Measurements from ENCODE around the gene PPL. TPM values are rescaled to one million over a fixed set of nuclear protein-coding genes. Genes with fewer than 3 reads are reported as not detected.

PPL gene
- total and polyA plus RNA-seq, 2 of the 13 experiments (the other 11 are each of a cell fraction or from before 2014, with no cell fraction given): 5.7 to 6.6 TPM

DNA sequence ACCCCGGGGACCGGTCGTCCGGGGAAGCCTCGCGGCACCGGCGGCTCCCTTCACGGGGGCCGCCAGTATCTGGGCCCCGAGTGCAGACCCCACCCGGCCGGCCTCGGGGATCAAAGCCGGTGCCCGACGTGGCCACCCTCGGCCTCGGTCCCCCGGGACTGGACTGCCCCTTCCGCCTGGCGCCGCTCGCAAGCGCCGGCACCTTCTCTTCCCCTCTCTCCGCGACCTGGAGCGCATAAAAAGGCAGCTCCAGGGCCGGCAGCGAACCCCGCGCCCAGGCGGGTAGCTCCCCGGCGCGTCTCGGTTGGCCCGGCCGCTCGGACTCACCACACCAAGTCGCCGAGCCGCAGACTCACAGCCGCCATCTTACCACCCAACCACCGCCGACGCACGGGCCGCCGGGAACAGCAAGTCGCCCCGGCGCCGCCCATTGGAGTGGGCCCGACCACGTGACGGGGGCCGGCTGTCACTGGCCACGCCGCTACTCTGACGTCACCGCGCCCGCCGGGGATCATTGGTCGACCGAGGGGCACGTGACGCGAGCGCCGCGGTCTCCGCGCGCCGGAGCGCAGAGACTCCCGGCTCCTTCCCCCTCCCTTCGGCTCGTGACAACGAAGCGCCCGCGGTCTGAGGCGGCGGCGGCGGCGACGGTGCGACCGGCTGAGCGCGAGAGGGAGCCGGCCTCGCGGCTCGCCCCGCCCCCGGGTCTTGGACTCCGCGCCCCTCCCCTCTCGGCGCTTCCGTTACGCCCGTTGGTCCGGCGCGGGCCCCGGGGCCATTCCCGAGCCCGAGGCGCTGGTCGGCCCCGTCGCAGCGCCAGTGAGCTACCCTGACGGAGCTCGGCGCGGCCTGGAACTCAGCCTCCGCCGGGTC is 89.8 kb downstream of the PPL start, which contains the start of the genes GLYR1 and UBN1 (continued):
- TF ChIP-seq HES4 (CRISPR knock-in tag; IDR thresholded peaks at IDR 0.05; ENCODE audit: borderline replicate concordance): 0 out of 2 replicates have a peak, but pooled peaks have one; percentile 31
- no peak for TF ChIP-seq SRF (IDR thresholded peaks at IDR 0.05; ENCODE audit: low read depth, low read length)
- TF ChIP-seq IRF2 (CRISPR knock-in tag; IDR thresholded peaks at IDR 0.05): peak; percentile 16; the same call in 1 of the 2 replicates
- TF ChIP-seq ZNF790 (CRISPR knock-in tag; IDR thresholded peaks at IDR 0.05; ENCODE audit: borderline replicate concordance): no peak; the same call in 1 of the 2 replicates
- TF ChIP-seq NONO (IDR thresholded peaks at IDR 0.05): no peak
- TF ChIP-seq NONO (CRISPR knock-in tag; conservative IDR thresholded peaks at IDR 0.05): 0 out of 2 replicates have a peak, but pooled peaks have one; percentile 54
- TF ChIP-seq FOXC1 (CRISPR knock-in tag; IDR thresholded peaks at IDR 0.05; ENCODE audit: borderline replicate concordance): no peak
- no peak for TF ChIP-seq SRY (CRISPR knock-in tag; IDR thresholded peaks at IDR 0.05)
- TF ChIP-seq, protein P1, sequence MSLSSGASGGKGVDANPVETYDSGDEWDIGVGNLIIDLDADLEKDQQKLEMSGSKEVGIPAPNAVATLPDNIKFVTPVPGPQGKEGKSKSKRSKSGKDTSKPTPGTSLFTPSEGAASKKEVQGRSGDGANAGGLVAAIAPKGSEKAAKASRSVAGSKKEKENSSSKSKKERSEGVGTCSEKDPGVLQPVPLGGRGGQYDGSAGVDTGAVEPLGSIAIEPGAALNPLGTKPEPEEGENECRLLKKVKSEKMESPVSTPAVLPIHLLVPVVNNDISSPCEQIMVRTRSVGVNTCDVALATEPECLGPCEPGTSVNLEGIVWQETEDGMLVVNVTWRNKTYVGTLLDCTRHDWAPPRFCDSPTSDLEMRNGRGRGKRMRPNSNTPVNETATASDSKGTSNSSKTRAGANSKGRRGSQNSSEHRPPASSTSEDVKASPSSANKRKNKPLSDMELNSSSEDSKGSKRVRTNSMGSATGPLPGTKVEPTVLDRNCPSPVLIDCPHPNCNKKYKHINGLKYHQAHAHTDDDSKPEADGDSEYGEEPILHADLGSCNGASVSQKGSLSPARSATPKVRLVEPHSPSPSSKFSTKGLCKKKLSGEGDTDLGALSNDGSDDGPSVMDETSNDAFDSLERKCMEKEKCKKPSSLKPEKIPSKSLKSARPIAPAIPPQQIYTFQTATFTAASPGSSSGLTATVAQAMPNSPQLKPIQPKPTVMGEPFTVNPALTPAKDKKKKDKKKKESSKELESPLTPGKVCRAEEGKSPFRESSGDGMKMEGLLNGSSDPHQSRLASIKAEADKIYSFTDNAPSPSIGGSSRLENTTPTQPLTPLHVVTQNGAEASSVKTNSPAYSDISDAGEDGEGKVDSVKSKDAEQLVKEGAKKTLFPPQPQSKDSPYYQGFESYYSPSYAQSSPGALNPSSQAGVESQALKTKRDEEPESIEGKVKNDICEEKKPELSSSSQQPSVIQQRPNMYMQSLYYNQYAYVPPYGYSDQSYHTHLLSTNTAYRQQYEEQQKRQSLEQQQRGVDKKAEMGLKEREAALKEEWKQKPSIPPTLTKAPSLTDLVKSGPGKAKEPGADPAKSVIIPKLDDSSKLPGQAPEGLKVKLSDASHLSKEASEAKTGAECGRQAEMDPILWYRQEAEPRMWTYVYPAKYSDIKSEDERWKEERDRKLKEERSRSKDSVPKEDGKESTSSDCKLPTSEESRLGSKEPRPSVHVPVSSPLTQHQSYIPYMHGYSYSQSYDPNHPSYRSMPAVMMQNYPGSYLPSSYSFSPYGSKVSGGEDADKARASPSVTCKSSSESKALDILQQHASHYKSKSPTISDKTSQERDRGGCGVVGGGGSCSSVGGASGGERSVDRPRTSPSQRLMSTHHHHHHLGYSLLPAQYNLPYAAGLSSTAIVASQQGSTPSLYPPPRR (CRISPR knock-in tag; IDR thresholded peaks at IDR 0.05; ENCODE audit: borderline replicate concordance): no peak; the same call in 1 of the 2 replicates
- TF ChIP-seq, protein P2, sequence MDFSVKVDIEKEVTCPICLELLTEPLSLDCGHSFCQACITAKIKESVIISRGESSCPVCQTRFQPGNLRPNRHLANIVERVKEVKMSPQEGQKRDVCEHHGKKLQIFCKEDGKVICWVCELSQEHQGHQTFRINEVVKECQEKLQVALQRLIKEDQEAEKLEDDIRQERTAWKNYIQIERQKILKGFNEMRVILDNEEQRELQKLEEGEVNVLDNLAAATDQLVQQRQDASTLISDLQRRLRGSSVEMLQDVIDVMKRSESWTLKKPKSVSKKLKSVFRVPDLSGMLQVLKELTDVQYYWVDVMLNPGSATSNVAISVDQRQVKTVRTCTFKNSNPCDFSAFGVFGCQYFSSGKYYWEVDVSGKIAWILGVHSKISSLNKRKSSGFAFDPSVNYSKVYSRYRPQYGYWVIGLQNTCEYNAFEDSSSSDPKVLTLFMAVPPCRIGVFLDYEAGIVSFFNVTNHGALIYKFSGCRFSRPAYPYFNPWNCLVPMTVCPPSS (IDR thresholded peaks at IDR 0.05): no peak
- TF ChIP-seq CBX2 (IDR thresholded peaks at IDR 0.05; ENCODE audit: low read depth, low read length): no peak
- no peak for TF ChIP-seq CBX2 (CRISPR knock-in tag; IDR thresholded peaks at IDR 0.05; ENCODE audit: low read depth)
- TF ChIP-seq, protein P3, sequence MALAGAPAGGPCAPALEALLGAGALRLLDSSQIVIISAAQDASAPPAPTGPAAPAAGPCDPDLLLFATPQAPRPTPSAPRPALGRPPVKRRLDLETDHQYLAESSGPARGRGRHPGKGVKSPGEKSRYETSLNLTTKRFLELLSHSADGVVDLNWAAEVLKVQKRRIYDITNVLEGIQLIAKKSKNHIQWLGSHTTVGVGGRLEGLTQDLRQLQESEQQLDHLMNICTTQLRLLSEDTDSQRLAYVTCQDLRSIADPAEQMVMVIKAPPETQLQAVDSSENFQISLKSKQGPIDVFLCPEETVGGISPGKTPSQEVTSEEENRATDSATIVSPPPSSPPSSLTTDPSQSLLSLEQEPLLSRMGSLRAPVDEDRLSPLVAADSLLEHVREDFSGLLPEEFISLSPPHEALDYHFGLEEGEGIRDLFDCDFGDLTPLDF (CRISPR knock-in tag; IDR thresholded peaks at IDR 0.05): no peak
- TF ChIP-seq ATF4 (CRISPR knock-in tag; IDR thresholded peaks at IDR 0.05): no peak
- no peak for TF ChIP-seq NR2F2 (IDR thresholded peaks at IDR 0.05; ENCODE audit: borderline replicate concordance, low read depth)
- TF ChIP-seq ZNF530 (CRISPR knock-in tag; IDR thresholded peaks at IDR 0.05; ENCODE audit: low read depth): no peak
- no peak for TF ChIP-seq ZNF44 (CRISPR knock-in tag; IDR thresholded peaks at IDR 0.05)
- no peak for TF ChIP-seq TBL1XR1 (IDR thresholded peaks at IDR 0.05; ENCODE audit: borderline replicate concordance, low read length, partially characterized antibody)
- TF ChIP-seq ZNF891 (CRISPR knock-in tag; IDR thresholded peaks at IDR 0.05): peak; percentile 47; the same call in 1 of the 2 replicates
- no peak for TF ChIP-seq AGO1 (IDR thresholded peaks at IDR 0.05; ENCODE audit: low read depth, low read length, poor library complexity, severe bottlenecking)

Measured in HepG2 (cell line).